HTR-8/SVneo (cell line): ENCODE measurements around the gene HLA-F.

Experiments
- DNase-seq: peaks from one replicate; pipeline ENCODE4 v3.0.0; 2011; ENCODE audit warnings: low spot score, mixed read lengths; ENCODE audit not compliant: insufficient read length
- FAIRE-seq: peaks from 2 replicates; lab custom pipeline; 2011; peaks lifted over from hg19 to GRCh38; lab: Jason Lieb, UNC

HLA-F gene

GRCh38 chr6:29741592-29741991 is 18.4 kb downstream of the HLA-F start:
- FAIRE-seq = no peak
- DNase-seq = no peak

GRCh38 chr6:29742127-29742526 is 18.9 kb downstream of the HLA-F start:
- FAIRE-seq = no peak
- DNase-seq = no peak

- no peak for FAIRE-seq
- no peak for DNase-seq
Measured at GRCh38 chr6:29743025-29743424, 19.8 kb downstream of the HLA-F start.

- FAIRE-seq (no peak), DNase-seq (no peak)
Measured at GRCh38 chr6:29743568-29743967, 20.3 kb downstream of the HLA-F start.

GRCh38 chr6:29744131-29744530 is 20.9 kb downstream of the HLA-F start:
- DNase-seq = no peak
- no peak for FAIRE-seq

GRCh38 chr6:29744621-29745020 is 21.4 kb downstream of the HLA-F start:
- DNase-seq (no peak), FAIRE-seq (no peak)

GRCh38 chr6:29745386-29745785 is 22.2 kb downstream of the HLA-F start:
- no peak for FAIRE-seq
- no peak for DNase-seq

- DNase-seq (no peak), FAIRE-seq (no peak)
Measured at GRCh38 chr6:29745855-29746449, 22.7 kb downstream of the HLA-F start.

GRCh38 chr6:29746846-29747687 is 23.8 kb downstream of the HLA-F start:
- DNase-seq = no peak
- FAIRE-seq = no peak

- DNase-seq (no peak), FAIRE-seq (no peak)
Measured at GRCh38 chr6:29747688-29748250, 24.5 kb downstream of the HLA-F start.

- DNase-seq = peak; percentile 96
- peak; percentile 81 for FAIRE-seq
Measured at GRCh38 chr6:29748391-29749307, 25.4 kb downstream of the HLA-F start.

GRCh38 chr6:29749308-29749662 is 26.1 kb downstream of the HLA-F start:
- DNase-seq (no peak), FAIRE-seq (no peak)

GRCh38 chr6:29749668-29750067 is 26.4 kb downstream of the HLA-F start:
- no peak for DNase-seq
- FAIRE-seq = no peak

- DNase-seq = no peak
- FAIRE-seq = no peak
Measured at GRCh38 chr6:29750709-29751108, 27.5 kb downstream of the HLA-F start.

GRCh38 chr6:29751480-29751879 is 28.2 kb downstream of the HLA-F start:
- FAIRE-seq (no peak), DNase-seq (no peak)

GRCh38 chr6:29752451-29753308 is 29.4 kb downstream of the HLA-F start:
- DNase-seq = peak; percentile 84
- FAIRE-seq = peak; percentile 95

GRCh38 chr6:29753309-29753644 is 30.0 kb downstream of the HLA-F start:
- DNase-seq = no peak
- FAIRE-seq = no peak

- DNase-seq = no peak
- no peak for FAIRE-seq
Measured at GRCh38 chr6:29755295-29755871, 32.1 kb downstream of the HLA-F start.

GRCh38 chr6:29757282-29757681 is 34.0 kb downstream of the HLA-F start:
- FAIRE-seq (no peak), DNase-seq (no peak)
